ENCODE measurements around the gene PLCH2.

Gene PLCH2

GRCh38 chr1:2528966-2529783 is 53.1 kb downstream of the PLCH2 start:
- no peak for DNase-seq (ENCODE audit: low read depth)

- DNase-seq (ENCODE audit: low read depth), result no peak
Measured at GRCh38 chr1:2529784-2530512, 53.9 kb downstream of the PLCH2 start, which contains the start of gene HES5. Gene HES5 (minus strand): TSS chr1:2530263. CDS start chr1:2530164, 99 bp downstream.

GRCh38 chr1:2530513-2531361 is 54.6 kb downstream of the PLCH2 start:
- DNase-seq (ENCODE audit: low read depth), result no peak

GRCh38 chr1:2532485-2533160 is 56.5 kb downstream of the PLCH2 start:
- no peak for DNase-seq (ENCODE audit: low read depth)

- no peak for DNase-seq (ENCODE audit: low read depth)
Measured at GRCh38 chr1:2533365-2533764, 57.3 kb downstream of the PLCH2 start.

GRCh38 chr1:2534315-2534686 is 58.2 kb downstream of the PLCH2 start:
- no peak for DNase-seq (ENCODE audit: low read depth)

- no peak for DNase-seq (ENCODE audit: low read depth)
Measured at GRCh38 chr1:2534687-2535441, 58.8 kb downstream of the PLCH2 start.

GRCh38 chr1:2535455-2535854 is 59.4 kb downstream of the PLCH2 start:
- DNase-seq (ENCODE audit: low read depth), result no peak

- no peak for DNase-seq (ENCODE audit: low read depth)
Measured at GRCh38 chr1:2535981-2536380, 59.9 kb downstream of the PLCH2 start.

GRCh38 chr1:2537784-2538115 is 61.7 kb downstream of the PLCH2 start:
- no peak for DNase-seq (ENCODE audit: low read depth)

- no peak for DNase-seq (ENCODE audit: low read depth)
Measured at GRCh38 chr1:2538376-2538775, 62.3 kb downstream of the PLCH2 start.

- DNase-seq (ENCODE audit: low read depth), result no peak
Measured at GRCh38 chr1:2538872-2539271, 62.8 kb downstream of the PLCH2 start.

GRCh38 chr1:2539312-2539907 is 63.3 kb downstream of the PLCH2 start:
- DNase-seq (ENCODE audit: low read depth), result no peak

- DNase-seq (ENCODE audit: low read depth), result no peak
Measured at GRCh38 chr1:2540816-2541492, 64.9 kb downstream of the PLCH2 start.

GRCh38 chr1:2541619-2542245 is 65.6 kb downstream of the PLCH2 start:
- DNase-seq (ENCODE audit: low read depth), result no peak

GRCh38 chr1:2542246-2542915 is 66.3 kb downstream of the PLCH2 start:
- DNase-seq (ENCODE audit: low read depth), result no peak

GRCh38 chr1:2543543-2544092 is 67.5 kb downstream of the PLCH2 start:
- DNase-seq (ENCODE audit: low read depth), result no peak

GRCh38 chr1:2544093-2544874 is 68.2 kb downstream of the PLCH2 start:
- no peak for DNase-seq (ENCODE audit: low read depth)

All from HS-5 (cell line).